Prostate gland (tissue), 2 donors: ENCODE data around the gene STMN1.

Experiments
- CTCF ChIP-seq, 4 experiments: fragments of 200-600 bp in 2 of 4; fragments of 450-650 bp in 2 of 4; sonication (generic) in 2 of 4; IDR thresholded peaks; 1 replicate in 3 of 4; 2 replicates in 1 of 4; pipeline ENCODE4 v1.5.1; 2016 to 2019; ENCODE audit warnings: antibody characterized with exemption in 4 of 4, mild to moderate bottlenecking in 2 of 4, moderate library complexity in 2 of 4
- POLR2A ChIP-seq: fragments of 450-650 bp; IDR thresholded peaks from one replicate; pipeline ENCODE4 v1.6.1; 2016; ENCODE audit warnings: antibody characterized with exemption, mild to moderate bottlenecking

GRCh38 chr1:25902462-25902861, 3.8 kb downstream of the STMN1 start:
- TF ChIP-seq CTCF (IDR thresholded peaks at IDR 0.05), result no peak
- TF ChIP-seq POLR2A, result no peak
